WTC11 (cell line): ENCODE data around the gene AGAP1. TPM values are rescaled to one million over a fixed set of nuclear protein-coding genes. Genes with fewer than 3 reads are reported as not detected.

Experiments used
- ATAC-seq: fragments of 200-7000 bp; cut with Tn5 transposase; 2 replicates; pipeline ENCODE4 v1.10.0; 2021; ENCODE audit warnings: mild to moderate bottlenecking, moderate library complexity
- CTCF ChIA-PET: fragments of 300-600 bp; sonication (Branson Sonifier 250); formaldehyde crosslinking; loops from one replicate; lab custom pipeline; 2021; ENCODE audit warnings: antibody characterized with exemption; lab: Charles Lee
- POLR2A ChIA-PET: fragments of 350-600 bp; sonication (Branson Sonifier 250); formaldehyde crosslinking; loops from one replicate; lab custom pipeline; 2021; ENCODE audit warnings: antibody characterized with exemption; lab: Charles Lee
- DNase-seq: peaks from one replicate; pipeline ENCODE4 v3.0.0; 2021; ENCODE audit warnings: low spot score
- H3K27ac Mint-ChIP-seq: 2 replicates; pipeline ENCODE4 v1.8.0; 2021; ENCODE audit warnings: mixed read lengths
- H3K27me3 Mint-ChIP-seq: 2 replicates; pipeline ENCODE4 v1.8.0; 2021; ENCODE audit warnings: low read depth, mild to moderate bottlenecking, moderate library complexity, mixed read lengths
- H3K36me3 Mint-ChIP-seq: 2 replicates; pipeline ENCODE4 v1.8.0; 2021; ENCODE audit warnings: mixed read lengths
- H3K4me1 Mint-ChIP-seq: 2 replicates; pipeline ENCODE4 v1.8.0; 2022; ENCODE audit warnings: mixed read lengths
- H3K4me3 Mint-ChIP-seq: 2 replicates; pipeline ENCODE4 v1.8.0; 2021; ENCODE audit warnings: mild to moderate bottlenecking, moderate library complexity, mixed read lengths
- H3K9me3 Mint-ChIP-seq: 2 replicates; pipeline ENCODE4 v1.8.0; 2021; ENCODE audit warnings: mixed read lengths
- ATF2 ChIP-seq: sonication (generic); formaldehyde crosslinking; IDR thresholded peaks from 2 replicates; pipeline ENCODE4 v1.8.1; 2022; ENCODE audit warnings: low read depth, missing genetic modification reagents, borderline replicate concordance
- ATF6 ChIP-seq: sonication (generic); formaldehyde crosslinking; IDR thresholded peaks from 2 replicates; pipeline ENCODE4 v1.8.1; 2023; ENCODE audit warnings: mild to moderate bottlenecking, missing genetic modification reagents
- E2F4 ChIP-seq: sonication (generic); formaldehyde crosslinking; IDR thresholded peaks from 2 replicates; pipeline ENCODE4 v1.8.1; 2022; ENCODE audit warnings: low read depth, mild to moderate bottlenecking, moderate library complexity, missing genetic modification reagents, borderline replicate concordance
- E2F5 ChIP-seq: sonication (generic); formaldehyde crosslinking; IDR thresholded peaks from 2 replicates; pipeline ENCODE4 v1.8.1; 2022; ENCODE audit warnings: mild to moderate bottlenecking, moderate library complexity, missing genetic modification reagents
- ETV6 ChIP-seq: sonication (generic); formaldehyde crosslinking; IDR thresholded peaks from 2 replicates; pipeline ENCODE4 v1.8.1; 2022; ENCODE audit warnings: mild to moderate bottlenecking, missing genetic modification reagents
- GTF2I ChIP-seq: fragments of 250-450 bp; sonication (Bioruptor Pico); conservative IDR thresholded peaks from 2 replicates; pipeline ENCODE4 v1.4.0; 2021; ENCODE audit warnings: mild to moderate bottlenecking
- HMGA2 ChIP-seq: fragments of 250-450 bp; sonication (Bioruptor Pico); IDR thresholded peaks from 2 replicates; pipeline ENCODE4 v1.4.0; 2021; ENCODE audit warnings: mild to moderate bottlenecking, moderate library complexity
- MAX ChIP-seq: sonication (generic); formaldehyde crosslinking; IDR thresholded peaks from 2 replicates; pipeline ENCODE4 v1.8.0; 2022; ENCODE audit warnings: mild to moderate bottlenecking, missing genetic modification reagents
- MYBL2 ChIP-seq: sonication (generic); formaldehyde crosslinking; IDR thresholded peaks from 2 replicates; pipeline ENCODE4 v1.8.1; 2023; ENCODE audit warnings: mild to moderate bottlenecking, moderate library complexity, missing genetic modification reagents
- NFYB ChIP-seq: sonication (generic); formaldehyde crosslinking; conservative IDR thresholded peaks from 2 replicates; pipeline ENCODE4 v1.8.0; 2022; ENCODE audit warnings: low read depth, missing genetic modification reagents
- PRDM15 ChIP-seq: sonication (generic); formaldehyde crosslinking; IDR thresholded peaks from 2 replicates; pipeline ENCODE4 v1.8.0; 2022; ENCODE audit warnings: missing genetic modification reagents
- PRRX2 ChIP-seq: fragments of 250-450 bp; sonication (Bioruptor Pico); IDR thresholded peaks from 2 replicates; pipeline ENCODE4 v1.8.0; 2021; ENCODE audit warnings: mild to moderate bottlenecking
- SMAD3 ChIP-seq: sonication (generic); formaldehyde crosslinking; IDR thresholded peaks from 2 replicates; pipeline ENCODE4 v1.8.0; 2022; ENCODE audit warnings: missing genetic modification reagents, mild to moderate bottlenecking, borderline replicate concordance
- TEAD1 ChIP-seq: sonication (generic); formaldehyde crosslinking; IDR thresholded peaks from 2 replicates; pipeline ENCODE4 v1.8.0; 2022; ENCODE audit warnings: mild to moderate bottlenecking, missing genetic modification reagents
- USF2 ChIP-seq: sonication (generic); formaldehyde crosslinking; IDR thresholded peaks from 2 replicates; pipeline ENCODE4 v1.8.1; 2023; ENCODE audit warnings: mild to moderate bottlenecking, missing genetic modification reagents, moderate library complexity
- ZBTB21 ChIP-seq: sonication (generic); formaldehyde crosslinking; IDR thresholded peaks from 2 replicates; pipeline ENCODE4 v1.8.1; 2023; ENCODE audit warnings: mild to moderate bottlenecking, missing genetic modification reagents, borderline replicate concordance
- ZNF512 ChIP-seq: sonication (generic); formaldehyde crosslinking; IDR thresholded peaks from 2 replicates; pipeline ENCODE4 v1.8.1; 2022; ENCODE audit warnings: missing genetic modification reagents, borderline replicate concordance
- total RNA-seq: library from RNA; stranded (reverse); gene quantifications from 3 replicates; pipeline ENCODE4 v1.2.3, GENCODE V29; 2021

The AGAP1 gene
- total RNA-seq, 1 experiment from 2014 or later = 49.3 TPM

GRCh38 chr2:236103981-236104380 lies 610.1 kb downstream of the AGAP1 start (continued):
- TF ChIP-seq PRDM15 (CRISPR knock-in tag) (no peak), TEAD1 (CRISPR knock-in tag) (no peak), E2F5 (CRISPR knock-in tag) (no peak), MYBL2 (CRISPR knock-in tag) (no peak), PRRX2 (CRISPR knock-in tag) (no peak), NFYB (CRISPR knock-in tag) (no peak)

- CTCF ChIA-PET = interaction anchor here (0.8 to 2.0 kb wide), 5 partner anchors 10 to 327 kb away, joined by 3 to 6 read pairs (median 5); no protein-coding TSS in a partner anchor
- DNase-seq = no peak
- no peaks in the 10 kb centered on the region for H3K36me3 Mint-ChIP-seq
- H3K4me3 Mint-ChIP-seq = no peak overlapping the region
- POLR2A ChIA-PET = no interaction called here
- ATAC-seq = no peak
- peaks cover 4% of the 10 kb centered on the region; the same call in 1 of the 2 replicates for H3K9me3 Mint-ChIP-seq
- TF ChIP-seq GTF2I (no peak), ETV6 (no peak), ATF6 (no peak), ZNF512 (CRISPR knock-in tag) (no peak)
- 0 out of 2 replicates have a peak overlapping the region, but pooled peaks have one; percentile 32 for H3K27ac Mint-ChIP-seq
- H3K27me3 Mint-ChIP-seq = no peaks in the 10 kb centered on the region
- peaks cover 42% of the 10 kb centered on the region for H3K4me1 Mint-ChIP-seq
Measured at GRCh38 chr2:236105955-236106607, 612.2 kb downstream of the AGAP1 start.

- no peak overlapping the region for H3K4me3 Mint-ChIP-seq
- DNase-seq (no peak), ATAC-seq (no peak)
- POLR2A ChIA-PET = no interaction called here
- no peaks in the 10 kb centered on the region for H3K36me3 Mint-ChIP-seq
- peaks cover 41% of the 10 kb centered on the region for H3K4me1 Mint-ChIP-seq
- no peaks in the 10 kb centered on the region for H3K27me3 Mint-ChIP-seq
- H3K27ac Mint-ChIP-seq = no peak overlapping the region
- CTCF ChIA-PET = interaction anchor here (1.4 to 2.0 kb wide), 6 partner anchors 11 to 170 kb away, joined by 3 to 6 read pairs (median 6); no protein-coding TSS in a partner anchor
- peaks cover 5% of the 10 kb centered on the region; the same call in 1 of the 2 replicates for H3K9me3 Mint-ChIP-seq
- TF ChIP-seq ATF2 (CRISPR knock-in tag) = no peak
- no peak for TF ChIP-seq ZBTB21 (CRISPR knock-in tag)
- no peak for TF ChIP-seq MAX (CRISPR knock-in tag)
- TF ChIP-seq SMAD3 (CRISPR knock-in tag) = no peak
- no peak for TF ChIP-seq USF2 (CRISPR knock-in tag)
- TF ChIP-seq E2F4 (CRISPR knock-in tag) = no peak
- no peak for TF ChIP-seq HMGA2 (CRISPR knock-in tag)
Measured at GRCh38 chr2:236106761-236107160, 612.9 kb downstream of the AGAP1 start.
